Nephron progenitor cell (in vitro differentiated cells): ENCODE data around the gene SLC22A7.

Experiments
- DNase-seq: peaks from one replicate; pipeline ENCODE4 v3.0.0; 2021
- H3K27ac Mint-ChIP-seq: 2 replicates; pipeline ENCODE4 v1.8.0; 2021; ENCODE audit warnings: mild to moderate bottlenecking, moderate library complexity, mixed read lengths
- H3K27me3 Mint-ChIP-seq: 2 replicates; pipeline ENCODE4 v1.8.0; 2021; ENCODE audit warnings: mild to moderate bottlenecking, low read depth, mixed read lengths; ENCODE audit not compliant: poor library complexity
- H3K36me3 Mint-ChIP-seq: 2 replicates; pipeline ENCODE4 v1.8.0; 2021; ENCODE audit warnings: low read depth, mixed read lengths
- H3K4me1 Mint-ChIP-seq: 2 replicates; pipeline ENCODE4 v1.8.0; 2021; ENCODE audit warnings: mixed read lengths
- H3K4me3 Mint-ChIP-seq: 2 replicates; pipeline ENCODE4 v1.8.0; 2021; ENCODE audit warnings: mild to moderate bottlenecking, moderate library complexity, mixed read lengths
- H3K9me3 Mint-ChIP-seq: 2 replicates; pipeline ENCODE4 v1.8.0; 2021; ENCODE audit warnings: mild to moderate bottlenecking, moderate library complexity, mixed read lengths
- CTCF ChIP-seq: fragments of 200-600 bp; sonication (generic); IDR thresholded peaks from 2 replicates; pipeline ENCODE4 v1.5.0; 2021; ENCODE audit warnings: antibody characterized with exemption

Gene SLC22A7

GRCh38 chr6:43258807-43259686, 39.0 kb upstream of the SLC22A7 start:
- no peak overlapping the region for H3K27ac Mint-ChIP-seq
- peaks cover 24% of the 10 kb centered on the region for H3K4me1 Mint-ChIP-seq
- H3K9me3 Mint-ChIP-seq, result no peaks in the 10 kb centered on the region
- no peak for DNase-seq
- H3K27me3 Mint-ChIP-seq, result peaks cover 15% of the 10 kb centered on the region
- TF ChIP-seq CTCF, result no peak
- no peak overlapping the region for H3K4me3 Mint-ChIP-seq
- H3K36me3 Mint-ChIP-seq, result no peaks in the 10 kb centered on the region

- H3K27me3 Mint-ChIP-seq, result peaks cover 20% of the 10 kb centered on the region
- H3K27ac Mint-ChIP-seq, result no peak overlapping the region
- H3K4me3 Mint-ChIP-seq, result no peak overlapping the region
- no peak for DNase-seq
- no peaks in the 10 kb centered on the region for H3K9me3 Mint-ChIP-seq
- TF ChIP-seq CTCF, result no peak
- peaks cover 24% of the 10 kb centered on the region for H3K4me1 Mint-ChIP-seq
- no peaks in the 10 kb centered on the region for H3K36me3 Mint-ChIP-seq
These were observed 37.3 kb upstream of the SLC22A7 start for GRCh38 chr6:43260791-43261190.

GRCh38 chr6:43261198-43261597, 36.9 kb upstream of the SLC22A7 start:
- Mint-ChIP-seq H3K27ac (no peak overlapping the region), H3K27me3 (peaks cover 24% of the 10 kb centered on the region), H3K9me3 (no peaks in the 10 kb centered on the region), H3K4me3 (no peak overlapping the region), H3K36me3 (no peaks in the 10 kb centered on the region), H3K4me1 (peaks cover 24% of the 10 kb centered on the region)
- DNase-seq, result no peak
- TF ChIP-seq CTCF, result no peak

DNA sequence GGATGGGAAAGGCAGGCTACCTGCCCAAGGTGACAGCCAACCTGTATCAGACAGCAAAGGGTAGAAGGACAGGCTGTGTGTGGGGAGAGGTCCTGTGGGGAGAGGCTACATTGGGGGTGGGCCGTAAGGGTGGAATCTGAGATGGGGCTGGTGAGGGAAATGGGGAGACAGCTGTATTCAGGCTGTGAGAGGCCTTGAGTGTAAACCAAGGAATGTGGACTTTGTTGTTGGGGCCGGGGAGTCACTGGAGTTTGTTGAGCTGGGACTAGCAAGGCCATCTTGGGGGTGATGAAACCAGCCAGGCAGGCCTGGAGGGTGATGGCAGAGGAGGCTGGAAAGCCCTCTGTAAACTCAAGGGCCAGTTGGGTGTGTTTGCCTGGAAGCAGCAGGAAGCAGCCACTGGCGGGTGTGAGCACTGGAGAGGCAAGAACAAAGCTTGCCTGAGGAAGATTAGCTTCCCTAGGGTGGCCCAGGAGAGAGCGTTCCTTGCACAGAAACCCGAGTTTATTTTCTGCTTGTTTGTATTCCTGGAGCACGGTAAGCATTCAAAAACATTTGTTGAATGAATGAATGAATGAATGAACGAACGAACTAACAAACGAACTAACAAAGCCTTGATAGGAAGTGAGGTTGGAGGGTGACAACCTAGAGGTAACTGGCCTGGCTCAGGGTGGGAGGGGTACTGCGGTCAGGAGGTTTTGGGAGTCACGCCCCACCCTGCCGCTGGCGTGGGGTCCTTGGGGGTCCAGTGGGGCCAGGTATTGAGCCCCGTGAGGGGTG, 35.9 kb upstream of the SLC22A7 start:
- no peak for TF ChIP-seq CTCF
- Mint-ChIP-seq H3K9me3 (no peaks in the 10 kb centered on the region), H3K4me1 (peaks cover 25% of the 10 kb centered on the region), H3K27me3 (peaks cover 30% of the 10 kb centered on the region), H3K36me3 (no peaks in the 10 kb centered on the region), H3K27ac (no peak overlapping the region), H3K4me3 (no peak overlapping the region)
- no peak for DNase-seq

DNA sequence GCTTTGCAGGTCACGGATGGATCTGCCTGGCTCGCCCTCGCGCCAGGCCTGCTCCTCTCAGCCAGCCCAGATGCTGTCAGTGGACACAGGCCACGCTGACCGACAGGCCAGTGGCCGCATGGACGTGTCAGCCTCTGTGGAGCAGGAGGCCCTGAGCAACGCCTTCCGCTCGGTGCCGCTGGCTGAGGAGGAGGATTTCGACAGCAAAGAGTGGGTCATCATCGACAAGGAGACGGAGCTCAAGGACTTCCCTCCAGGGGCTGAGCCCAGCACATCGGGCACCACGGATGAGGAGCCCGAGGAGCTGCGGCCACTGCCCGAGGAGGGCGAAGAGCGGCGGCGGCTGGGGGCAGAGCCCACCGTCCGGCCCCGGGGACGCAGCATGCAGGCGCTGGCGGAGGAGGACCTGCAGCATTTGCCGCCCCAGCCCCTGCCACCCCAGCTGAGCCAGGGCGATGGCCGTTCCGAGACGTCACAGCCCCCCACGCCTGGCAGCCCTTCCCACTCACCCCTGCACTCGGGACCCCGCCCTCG, 35.2 kb upstream of the SLC22A7 start:
- no peak for TF ChIP-seq CTCF
- no peaks in the 10 kb centered on the region for H3K36me3 Mint-ChIP-seq
- H3K4me3 Mint-ChIP-seq, result no peak overlapping the region
- peaks cover 25% of the 10 kb centered on the region for H3K4me1 Mint-ChIP-seq
- no peak for DNase-seq
- no peak overlapping the region for H3K27ac Mint-ChIP-seq
- H3K9me3 Mint-ChIP-seq, result no peaks in the 10 kb centered on the region
- H3K27me3 Mint-ChIP-seq, result peaks cover 36% of the 10 kb centered on the region
